K562 (cell line): Measurements from ENCODE around the gene APOM. TPM values are rescaled to one million over a fixed set of nuclear protein-coding genes. Genes with fewer than 3 reads are reported as not detected.

ENCODE experiments used
- ADNP ChIP-seq: fragments of 200-800 bp; sonication (Bioruptor generic); IDR thresholded peaks from 2 replicates; pipeline ENCODE4 v1.6.1; 2016; ENCODE audit warnings: missing genetic modification characterization, missing compliant biosample characterization
- CBX2 ChIP-seq: fragments of 200-600 bp; sonication (generic); IDR thresholded peaks from one replicate; pipeline ENCODE4 v1.6.1; 2012; ENCODE audit warnings: mild to moderate bottlenecking, low read length, inconsistent platforms; ENCODE audit not compliant: insufficient read depth, poor library complexity, severe bottlenecking
- CHD1 ChIP-seq: fragments of 200-600 bp; sonication (generic); IDR thresholded peaks from one replicate; pipeline ENCODE4 v1.6.1; 2012; ENCODE audit warnings: mild to moderate bottlenecking, moderate library complexity, low read length, inconsistent platforms
- HOXB6 ChIP-seq: fragments of 250-450 bp; sonication (Bioruptor Pico); IDR thresholded peaks from 2 replicates; pipeline ENCODE4 v1.5.1; 2022; ENCODE audit warnings: mild to moderate bottlenecking, borderline replicate concordance
- KAT2B ChIP-seq: IDR thresholded peaks from one replicate; pipeline ENCODE4 v1.6.1; 2012; ENCODE audit warnings: low read depth, mild to moderate bottlenecking, control low read depth, inconsistent platforms, low read length, moderate library complexity
- NR1H2 ChIP-seq: sonication (generic); formaldehyde crosslinking; IDR thresholded peaks from 2 replicates; pipeline ENCODE4 v1.4.0; 2020; ENCODE audit warnings: mild to moderate bottlenecking, missing genetic modification reagents
- POLR2G ChIP-seq: fragments of 200-400 bp; formaldehyde crosslinking; IDR thresholded peaks from 2 replicates; pipeline ENCODE4 v1.6.1; 2017; ENCODE audit warnings: low read depth, mild to moderate bottlenecking, antibody characterized with exemption, low read length, moderate library complexity
- PRMT5 ChIP-seq: sonication (generic); formaldehyde crosslinking; IDR thresholded peaks from 2 replicates; pipeline ENCODE4 v1.5.0; 2020; ENCODE audit warnings: missing genetic modification reagents
- SETDB1 ChIP-seq: IDR thresholded peaks from one replicate; pipeline ENCODE4 v1.6.1; 2012; ENCODE audit warnings: low read length, control low read depth, inconsistent platforms
- XRCC3 ChIP-seq: fragments of 450-650 bp; IDR thresholded peaks from 2 replicates; pipeline ENCODE4 v1.6.1; 2017; ENCODE audit warnings: mild to moderate bottlenecking, moderate library complexity
- XRCC5 ChIP-seq: fragments of 200-400 bp; formaldehyde crosslinking; IDR thresholded peaks from 2 replicates; pipeline ENCODE4 v1.6.1; 2017; ENCODE audit warnings: low read depth, mild to moderate bottlenecking, low read length
- ZBTB7A ChIP-seq: IDR thresholded peaks from 2 replicates; pipeline ENCODE4 v1.6.1; 2011; ENCODE audit warnings: low read depth, mild to moderate bottlenecking, low read length, moderate library complexity, borderline replicate concordance; ENCODE audit not compliant: control insufficient read depth
- ZEB2 ChIP-seq: fragments of 450-650 bp; IDR thresholded peaks from 2 replicates; pipeline ENCODE4 v1.6.1; 2016
- ZFP30 ChIP-seq: fragments of 250-450 bp; sonication (Bioruptor Pico); IDR thresholded peaks from 2 replicates; pipeline ENCODE4 v1.8.0; 2022; ENCODE audit warnings: moderate library complexity, mild to moderate bottlenecking, inconsistent platforms, borderline replicate concordance
- ZNF165 ChIP-seq: fragments of 250-450 bp; sonication (Bioruptor Pico); IDR thresholded peaks from 2 replicates; pipeline ENCODE4 v1.4.0; 2020; ENCODE audit warnings: borderline replicate concordance
- ZNF311 ChIP-seq: fragments of 250-450 bp; sonication (Bioruptor Pico); IDR thresholded peaks from 2 replicates; pipeline ENCODE4 v1.4.0; 2020; ENCODE audit warnings: mild to moderate bottlenecking, moderate library complexity
- ZNF75A ChIP-seq: fragments of 450-650 bp; formaldehyde crosslinking; IDR thresholded peaks from 2 replicates; pipeline ENCODE4 v1.4.0; 2020; ENCODE audit warnings: mild to moderate bottlenecking
- polyA plus RNA-seq, 8 experiments: library from polyadenylated mRNA; depleted of rRNA in 4 of 8; stranded (reverse) in 5 of 8; unstranded in 3 of 8; fragments of >200 nt; fragmentation: Nextera tagmentation in 2 of 8; fragmentation: Illumina TruSeq in 1 of 8; extraction: Ambion mirVana in 2 of 8; extraction: Trizol in 1 of 8; gene quantifications; 2 replicates each; pipeline versions ENCODE4 v1.2.1 to v1.2.3, GENCODE V29; 2011 to 2014; ENCODE audit warnings: inconsistent platforms in 1 of 8, missing spikeins in 1 of 8
- total RNA-seq, 7 experiments: library from RNA; depleted of rRNA in 6 of 7; stranded (reverse); fragments of >200 nt in 6 of 7; fragmentation: Illumina TruSeq in 2 of 7; extraction: Trizol in 2 of 7; gene quantifications; 2 replicates each; pipeline versions ENCODE4 v1.2.1 to v1.2.3, GENCODE V29; 2011 to 2021; ENCODE audit warnings: low replicate concordance in 1 of 7
- TF ChIP-seq, protein P1 (sequence below), 2 experiments: fragments of 450-650 bp in 1 of 2; sonication (generic) in 1 of 2; formaldehyde crosslinking in 1 of 2; IDR thresholded peaks in 1 of 2; conservative IDR thresholded peaks in 1 of 2; 2 replicates each; pipeline versions ENCODE4 v1.6.1 to v1.8.1; 2016 to 2023; ENCODE audit warnings: mild to moderate bottlenecking in 2 of 2, moderate library complexity in 2 of 2, inconsistent platforms in 1 of 2, missing genetic modification reagents in 1 of 2
- TF ChIP-seq, protein P2 (sequence below): fragments of 250-450 bp; sonication (Bioruptor Pico); IDR thresholded peaks from 2 replicates; pipeline ENCODE4 v1.6.1; 2021; ENCODE audit warnings: mild to moderate bottlenecking
- TF ChIP-seq, protein P3 (sequence below): fragments of 450-650 bp; formaldehyde crosslinking; IDR thresholded peaks from 2 replicates; pipeline ENCODE4 v1.4.0; 2020; ENCODE audit warnings: mild to moderate bottlenecking, moderate library complexity
- TF ChIP-seq, protein P4 (sequence below): sonication (generic); formaldehyde crosslinking; IDR thresholded peaks from 2 replicates; pipeline ENCODE4 v1.8.0; 2022; ENCODE audit warnings: mild to moderate bottlenecking, low read depth, missing genetic modification reagents
- TF ChIP-seq, protein P5 (sequence below): sonication (generic); formaldehyde crosslinking; IDR thresholded peaks from 2 replicates; pipeline ENCODE4 v1.8.1; 2023; ENCODE audit warnings: mild to moderate bottlenecking, missing genetic modification reagents, moderate library complexity

APOM gene
- total and polyA plus RNA-seq, 9 of the 15 experiments (the other 6 are each of a cell fraction or from before 2014, with no cell fraction given): 5.7 to 24.3 (median 10.4) TPM

DNA sequence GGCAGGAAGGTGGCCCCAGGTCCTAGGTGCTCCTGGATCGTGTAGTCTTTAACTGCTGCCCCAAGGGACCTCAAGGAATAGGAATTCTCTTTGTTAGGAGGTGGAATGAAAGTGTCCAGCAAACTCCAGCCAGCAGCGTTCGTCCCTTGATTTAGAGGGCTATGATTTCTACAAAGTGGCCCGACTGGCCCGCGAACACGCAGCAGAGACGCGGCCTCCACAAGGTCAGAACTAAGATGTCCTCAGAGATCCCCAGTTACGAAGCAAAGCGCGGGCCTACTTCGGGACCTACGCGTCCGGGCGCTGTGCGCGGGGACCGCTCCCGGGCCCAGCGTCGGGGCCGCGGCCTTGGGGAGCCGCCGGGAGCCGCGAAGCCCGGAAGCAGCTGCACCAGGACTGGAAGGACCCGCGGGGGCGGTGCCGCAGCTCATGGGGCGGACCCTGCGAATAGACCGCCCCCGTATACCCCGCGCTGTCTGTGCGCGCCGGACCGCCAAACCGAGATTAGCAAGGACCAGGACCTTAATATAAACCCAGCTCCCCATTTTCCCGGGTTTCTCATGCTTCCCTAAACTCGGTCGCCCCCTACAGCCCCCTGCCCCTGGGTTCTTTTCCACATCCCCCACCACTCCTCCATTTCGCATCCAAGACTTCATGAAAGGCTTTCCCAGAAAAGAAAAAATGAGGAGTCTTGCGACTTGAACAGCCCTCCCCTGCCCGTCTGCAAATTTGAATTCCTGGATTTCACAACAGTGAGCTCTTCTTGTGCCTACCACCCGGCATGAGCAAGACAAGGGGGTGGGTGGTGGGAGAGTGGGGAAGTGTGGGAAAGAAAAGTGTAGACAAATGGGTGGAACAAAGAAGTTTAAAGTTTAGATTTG lies 4.9 kb downstream of the APOM start, which contains the start of gene C6orf47 (continued):
- TF ChIP-seq, protein P1, sequence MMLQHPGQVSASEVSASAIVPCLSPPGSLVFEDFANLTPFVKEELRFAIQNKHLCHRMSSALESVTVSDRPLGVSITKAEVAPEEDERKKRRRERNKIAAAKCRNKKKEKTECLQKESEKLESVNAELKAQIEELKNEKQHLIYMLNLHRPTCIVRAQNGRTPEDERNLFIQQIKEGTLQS (IDR thresholded peaks at IDR 0.05): no peak
- TF ChIP-seq, protein P1 (CRISPR knock-in tag; conservative IDR thresholded peaks at IDR 0.05): no peak; the same call in 1 of the 2 replicates
- TF ChIP-seq PRMT5 (no peak), SETDB1 (no peak), XRCC5 (no peak; the same call in 1 of the 2 replicates), ZFP30 (CRISPR knock-in tag) (no peak), NR1H2 (no peak), KAT2B (no peak), XRCC3 (no peak), ZNF75A (CRISPR knock-in tag) (peak; percentile 32; the same call in 1 of the 2 replicates), ZBTB7A (peak; percentile 98), HOXB6 (CRISPR knock-in tag) (0 out of 2 replicates have a peak, but pooled peaks have one; percentile 30), ADNP (tag) (no peak), POLR2G (peak; percentile 99), CHD1 (peak; percentile 57), CBX2 (no peak), ZNF165 (CRISPR knock-in tag) (0 out of 2 replicates have a peak, but pooled peaks have one; percentile 3), ZNF311 (no peak), ZEB2 (0 out of 2 replicates have a peak, but pooled peaks have one; percentile 10)
- TF ChIP-seq, protein P2, sequence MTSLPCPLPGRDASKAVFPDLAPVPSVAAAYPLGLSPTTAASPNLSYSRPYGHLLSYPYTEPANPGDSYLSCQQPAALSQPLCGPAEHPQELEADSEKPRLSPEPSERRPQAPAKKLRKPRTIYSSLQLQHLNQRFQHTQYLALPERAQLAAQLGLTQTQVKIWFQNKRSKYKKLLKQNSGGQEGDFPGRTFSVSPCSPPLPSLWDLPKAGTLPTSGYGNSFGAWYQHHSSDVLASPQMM: 0 out of 2 replicates have a peak, but pooled peaks have one; percentile 13
- TF ChIP-seq, protein P3, sequence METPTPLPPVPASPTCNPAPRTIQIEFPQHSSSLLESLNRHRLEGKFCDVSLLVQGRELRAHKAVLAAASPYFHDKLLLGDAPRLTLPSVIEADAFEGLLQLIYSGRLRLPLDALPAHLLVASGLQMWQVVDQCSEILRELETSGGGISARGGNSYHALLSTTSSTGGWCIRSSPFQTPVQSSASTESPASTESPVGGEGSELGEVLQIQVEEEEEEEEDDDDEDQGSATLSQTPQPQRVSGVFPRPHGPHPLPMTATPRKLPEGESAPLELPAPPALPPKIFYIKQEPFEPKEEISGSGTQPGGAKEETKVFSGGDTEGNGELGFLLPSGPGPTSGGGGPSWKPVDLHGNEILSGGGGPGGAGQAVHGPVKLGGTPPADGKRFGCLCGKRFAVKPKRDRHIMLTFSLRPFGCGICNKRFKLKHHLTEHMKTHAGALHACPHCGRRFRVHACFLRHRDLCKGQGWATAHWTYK (CRISPR knock-in tag): peak; percentile 95
- TF ChIP-seq, protein P4, sequence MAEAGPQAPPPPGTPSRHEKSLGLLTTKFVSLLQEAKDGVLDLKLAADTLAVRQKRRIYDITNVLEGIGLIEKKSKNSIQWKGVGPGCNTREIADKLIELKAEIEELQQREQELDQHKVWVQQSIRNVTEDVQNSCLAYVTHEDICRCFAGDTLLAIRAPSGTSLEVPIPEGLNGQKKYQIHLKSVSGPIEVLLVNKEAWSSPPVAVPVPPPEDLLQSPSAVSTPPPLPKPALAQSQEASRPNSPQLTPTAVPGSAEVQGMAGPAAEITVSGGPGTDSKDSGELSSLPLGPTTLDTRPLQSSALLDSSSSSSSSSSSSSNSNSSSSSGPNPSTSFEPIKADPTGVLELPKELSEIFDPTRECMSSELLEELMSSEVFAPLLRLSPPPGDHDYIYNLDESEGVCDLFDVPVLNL: no peak
- TF ChIP-seq, protein P5, sequence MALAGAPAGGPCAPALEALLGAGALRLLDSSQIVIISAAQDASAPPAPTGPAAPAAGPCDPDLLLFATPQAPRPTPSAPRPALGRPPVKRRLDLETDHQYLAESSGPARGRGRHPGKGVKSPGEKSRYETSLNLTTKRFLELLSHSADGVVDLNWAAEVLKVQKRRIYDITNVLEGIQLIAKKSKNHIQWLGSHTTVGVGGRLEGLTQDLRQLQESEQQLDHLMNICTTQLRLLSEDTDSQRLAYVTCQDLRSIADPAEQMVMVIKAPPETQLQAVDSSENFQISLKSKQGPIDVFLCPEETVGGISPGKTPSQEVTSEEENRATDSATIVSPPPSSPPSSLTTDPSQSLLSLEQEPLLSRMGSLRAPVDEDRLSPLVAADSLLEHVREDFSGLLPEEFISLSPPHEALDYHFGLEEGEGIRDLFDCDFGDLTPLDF: no peak
